Measurements from ENCODE around the gene TPCN2.

The TPCN2 gene

GRCh38 chr11:69167916-69168691 lies 119.4 kb downstream of the TPCN2 start:
- no peak overlapping the region for H3K14ac ChIP-seq (ENCODE audit: low read length in 2 of 2)
- H2BK12ac ChIP-seq (ENCODE audit: low read length in 2 of 2), result peak overlapping the region in 1 of 2 experiments; percentile 56
- H3K9me3 ChIP-seq (ENCODE audit: control insufficient read depth, low read length), result peaks cover 20% of the 10 kb centered on the region
- no peak overlapping the region for H4K91ac ChIP-seq (ENCODE audit: low read length)
- no peak overlapping the region for H2BK120ac ChIP-seq (ENCODE audit: low read depth, low read length)
- no peaks in the 10 kb centered on the region for H3K36me3 ChIP-seq (ENCODE audit: control insufficient read depth in 1 of 2, insufficient read depth in 2 of 2, low read depth in 1 of 2, low read length in 2 of 2)
- no peak overlapping the region for H2BK5ac ChIP-seq (ENCODE audit: low read depth, low read length, poor library complexity, severe bottlenecking)
- H3K23ac ChIP-seq (ENCODE audit: low read length in 2 of 2), result no peak overlapping the region
- peak; percentile 22 for DNase-seq
- H3K4ac ChIP-seq (ENCODE audit: low read depth in 1 of 2, low read length in 2 of 2), result no peak overlapping the region
- no peaks in the 10 kb centered on the region for H3K79me1 ChIP-seq (replicated peaks; ENCODE audit: low read length, poor library complexity, severe bottlenecking)
- H3K4me1 ChIP-seq (ENCODE audit: control insufficient read depth, insufficient read depth, low read depth, low read length), result peaks cover 14% of the 10 kb centered on the region
- H4K8ac ChIP-seq (ENCODE audit: low read length), result no peak overlapping the region
- H3K27me3 ChIP-seq (ENCODE audit: control insufficient read depth in 1 of 2, insufficient read depth in 1 of 2, low read length in 2 of 2), result peaks cover 22 to 35% of the 10 kb centered on the region in 2 experiments
- no peak overlapping the region for H2AK5ac ChIP-seq (ENCODE audit: low read length, severe bottlenecking)
- 73% methylated on average over 8 of the region's 9 CpGs for WGBS
- H3K9ac ChIP-seq (ENCODE audit: low read length), result no peak overlapping the region
- no peak overlapping the region for H3K18ac ChIP-seq (ENCODE audit: low read depth in 1 of 2, low read length in 2 of 2)
- no peak overlapping the region for H3K4me2 ChIP-seq (ENCODE audit: low read length, poor library complexity, severe bottlenecking)
- no peak overlapping the region for H2AFZ ChIP-seq (ENCODE audit: low read depth, low read length)
- no peak overlapping the region for H3K27ac ChIP-seq (ENCODE audit: low read length, poor library complexity, severe bottlenecking)
- H2BK15ac ChIP-seq (ENCODE audit: low read depth, poor library complexity, severe bottlenecking), result peak overlapping the region; percentile 12
- H3K4me3 ChIP-seq (ENCODE audit: insufficient read depth in 1 of 2, low read depth in 1 of 2, low read length in 2 of 2), result no peak overlapping the region

DNA sequence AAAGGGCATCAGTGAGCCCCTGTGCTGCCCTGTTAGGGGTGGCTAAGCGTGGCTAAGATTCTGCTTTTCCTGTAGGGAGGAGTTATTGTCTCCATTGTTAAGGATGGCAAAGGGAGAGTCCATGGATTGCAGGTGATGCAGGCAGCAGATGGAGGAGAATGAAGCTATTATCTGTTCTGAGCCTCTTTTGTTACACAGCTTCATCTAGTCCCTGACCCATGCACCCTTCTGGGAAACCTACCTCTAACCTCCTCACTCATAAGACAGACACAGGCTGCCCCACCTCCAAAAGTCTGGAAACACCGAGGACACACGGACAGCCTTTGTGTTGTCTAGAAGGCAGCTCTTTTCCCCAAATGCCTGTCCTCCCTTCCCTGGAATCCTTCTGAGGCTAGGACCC lies 120.7 kb downstream of the TPCN2 start:
- no peak overlapping the region for H2AK5ac ChIP-seq (ENCODE audit: low read length, severe bottlenecking)
- no peak overlapping the region for H3K14ac ChIP-seq (ENCODE audit: low read length in 2 of 2)
- no peak overlapping the region for H2BK12ac ChIP-seq (ENCODE audit: low read length in 2 of 2)
- H3K4me3 ChIP-seq (ENCODE audit: insufficient read depth in 1 of 2, low read depth in 1 of 2, low read length in 2 of 2), result no peak overlapping the region
- H2AFZ ChIP-seq (ENCODE audit: low read depth, low read length), result no peak overlapping the region
- no peak overlapping the region for H2BK120ac ChIP-seq (ENCODE audit: low read depth, low read length)
- no peak overlapping the region for H3K27ac ChIP-seq (ENCODE audit: low read length, poor library complexity, severe bottlenecking)
- no peak overlapping the region for H3K18ac ChIP-seq (ENCODE audit: low read depth in 1 of 2, low read length in 2 of 2)
- no peak overlapping the region for H3K9ac ChIP-seq (ENCODE audit: low read length)
- H3K9me3 ChIP-seq (ENCODE audit: control insufficient read depth, low read length), result peaks cover 12% of the 10 kb centered on the region
- peaks cover 14% of the 10 kb centered on the region for H3K4me1 ChIP-seq (ENCODE audit: control insufficient read depth, insufficient read depth, low read depth, low read length)
- no peak for DNase-seq
- no peak overlapping the region for H2BK5ac ChIP-seq (ENCODE audit: low read depth, low read length, poor library complexity, severe bottlenecking)
- 92% methylated on average over 3 of the region's 3 CpGs for WGBS
- no peaks in the 10 kb centered on the region for H3K36me3 ChIP-seq (ENCODE audit: control insufficient read depth in 1 of 2, insufficient read depth in 2 of 2, low read depth in 1 of 2, low read length in 2 of 2)
- H3K4ac ChIP-seq (ENCODE audit: low read depth in 1 of 2, low read length in 2 of 2), result no peak overlapping the region
- H4K91ac ChIP-seq (ENCODE audit: low read length), result no peak overlapping the region
- H2BK15ac ChIP-seq (ENCODE audit: low read depth, poor library complexity, severe bottlenecking), result no peak overlapping the region
- H3K27me3 ChIP-seq (ENCODE audit: control insufficient read depth in 1 of 2, insufficient read depth in 1 of 2, low read length in 2 of 2), result peaks cover 22 to 44% of the 10 kb centered on the region in 2 experiments
- H3K4me2 ChIP-seq (ENCODE audit: low read length, poor library complexity, severe bottlenecking), result no peak overlapping the region
- H3K79me1 ChIP-seq (replicated peaks; ENCODE audit: low read length, poor library complexity, severe bottlenecking), result no peaks in the 10 kb centered on the region
- H4K8ac ChIP-seq (ENCODE audit: low read length), result no peak overlapping the region
- no peak overlapping the region for H3K23ac ChIP-seq (ENCODE audit: low read length in 2 of 2)

GRCh38 chr11:69170704-69171103 lies 122.0 kb downstream of the TPCN2 start:
- H3K4me3 ChIP-seq (ENCODE audit: insufficient read depth in 1 of 2, low read depth in 1 of 2, low read length in 2 of 2), result no peak overlapping the region
- H4K8ac ChIP-seq (ENCODE audit: low read length), result no peak overlapping the region
- no peak overlapping the region for H2BK5ac ChIP-seq (ENCODE audit: low read depth, low read length, poor library complexity, severe bottlenecking)
- no peak overlapping the region for H2BK120ac ChIP-seq (ENCODE audit: low read depth, low read length)
- no peaks in the 10 kb centered on the region for H3K36me3 ChIP-seq (ENCODE audit: control insufficient read depth in 1 of 2, insufficient read depth in 2 of 2, low read depth in 1 of 2, low read length in 2 of 2)
- H3K27me3 ChIP-seq (ENCODE audit: control insufficient read depth in 1 of 2, insufficient read depth in 1 of 2, low read length in 2 of 2), result peaks cover 28 to 53% of the 10 kb centered on the region in 2 experiments
- no peak overlapping the region for H2BK12ac ChIP-seq (ENCODE audit: low read length in 2 of 2)
- no peak overlapping the region for H2AK5ac ChIP-seq (ENCODE audit: low read length, severe bottlenecking)
- no peak overlapping the region for H3K9ac ChIP-seq (ENCODE audit: low read length)
- H3K14ac ChIP-seq (ENCODE audit: low read length in 2 of 2), result no peak overlapping the region
- H4K91ac ChIP-seq (ENCODE audit: low read length), result no peak overlapping the region
- H3K79me1 ChIP-seq (replicated peaks; ENCODE audit: low read length, poor library complexity, severe bottlenecking), result no peaks in the 10 kb centered on the region
- H3K23ac ChIP-seq (ENCODE audit: low read length in 2 of 2), result no peak overlapping the region
- H3K18ac ChIP-seq (ENCODE audit: low read depth in 1 of 2, low read length in 2 of 2), result no peak overlapping the region
- no peak overlapping the region for H3K4me2 ChIP-seq (ENCODE audit: low read length, poor library complexity, severe bottlenecking)
- peaks cover 14% of the 10 kb centered on the region for H3K4me1 ChIP-seq (ENCODE audit: control insufficient read depth, insufficient read depth, low read depth, low read length)
- no peak for DNase-seq
- H3K27ac ChIP-seq (ENCODE audit: low read length, poor library complexity, severe bottlenecking), result no peak overlapping the region
- H2BK15ac ChIP-seq (ENCODE audit: low read depth, poor library complexity, severe bottlenecking), result no peak overlapping the region
- WGBS, result 87% methylated on average over 6 of the region's 6 CpGs
- no peak overlapping the region for H2AFZ ChIP-seq (ENCODE audit: low read depth, low read length)
- no peak overlapping the region for H3K4ac ChIP-seq (ENCODE audit: low read depth in 1 of 2, low read length in 2 of 2)
- H3K9me3 ChIP-seq (ENCODE audit: control insufficient read depth, low read length), result peaks cover 19% of the 10 kb centered on the region

DNA sequence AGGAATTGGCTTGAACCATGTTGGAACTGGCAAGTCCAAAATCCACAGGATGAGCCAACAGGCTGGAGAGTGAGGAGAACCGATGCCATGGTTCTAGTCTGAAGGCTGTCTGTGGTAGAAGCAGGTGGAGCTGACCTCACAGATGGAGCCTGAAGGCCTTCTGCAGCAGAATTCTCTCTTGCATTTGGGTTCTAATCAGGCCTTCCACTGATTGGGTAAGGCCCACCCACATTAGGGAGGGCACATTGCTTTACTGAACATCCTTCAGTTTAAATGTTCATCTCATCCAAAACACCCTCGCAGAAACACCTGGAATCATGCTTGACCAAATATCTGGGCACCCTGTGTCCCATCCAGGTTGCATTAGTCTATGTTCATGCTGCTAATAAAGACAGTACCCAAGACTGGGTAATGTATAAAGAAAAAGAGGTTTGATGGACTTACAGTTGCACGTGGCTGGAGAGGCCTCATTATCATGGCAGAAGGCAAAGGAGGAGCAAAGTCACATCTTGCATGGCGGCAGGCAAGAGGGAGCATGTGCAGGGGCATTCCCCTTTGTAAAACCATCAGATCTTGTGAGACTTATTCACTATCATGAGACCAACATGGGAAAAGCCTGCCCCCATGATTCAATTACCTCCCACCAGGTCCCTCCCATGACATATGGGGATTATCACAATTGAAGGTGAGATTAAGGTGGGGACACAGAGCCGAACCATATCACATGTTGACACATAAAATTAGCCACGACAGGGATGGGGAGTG lies 122.9 kb downstream of the TPCN2 start:
- Histone ChIP-seq H2AFZ (ENCODE audit: low read depth, low read length) (no peak overlapping the region), H3K9me3 (ENCODE audit: control insufficient read depth, low read length) (peaks cover 21% of the 10 kb centered on the region), H2BK120ac (ENCODE audit: low read depth, low read length) (no peak overlapping the region), H4K8ac (ENCODE audit: low read length) (no peak overlapping the region), H2BK15ac (ENCODE audit: low read depth, poor library complexity, severe bottlenecking) (no peak overlapping the region), H3K9ac (ENCODE audit: low read length) (no peak overlapping the region), H2BK5ac (ENCODE audit: low read depth, low read length, poor library complexity, severe bottlenecking) (no peak overlapping the region), H3K4me1 (ENCODE audit: control insufficient read depth, insufficient read depth, low read depth, low read length) (peaks cover 7% of the 10 kb centered on the region), H3K27ac (ENCODE audit: low read length, poor library complexity, severe bottlenecking) (no peak overlapping the region), H3K36me3 (ENCODE audit: control insufficient read depth in 1 of 2, insufficient read depth in 2 of 2, low read depth in 1 of 2, low read length in 2 of 2) (no peaks in the 10 kb centered on the region), H3K4me2 (ENCODE audit: low read length, poor library complexity, severe bottlenecking) (no peak overlapping the region), H3K4ac (ENCODE audit: low read depth in 1 of 2, low read length in 2 of 2) (no peak overlapping the region), H3K18ac (ENCODE audit: low read depth in 1 of 2, low read length in 2 of 2) (no peak overlapping the region), H3K79me1 (replicated peaks; ENCODE audit: low read length, poor library complexity, severe bottlenecking) (no peaks in the 10 kb centered on the region), H3K4me3 (ENCODE audit: insufficient read depth in 1 of 2, low read depth in 1 of 2, low read length in 2 of 2) (no peak overlapping the region), H3K14ac (ENCODE audit: low read length in 2 of 2) (no peak overlapping the region), H4K91ac (ENCODE audit: low read length) (no peak overlapping the region), H2AK5ac (ENCODE audit: low read length, severe bottlenecking) (no peak overlapping the region), H2BK12ac (ENCODE audit: low read length in 2 of 2) (no peak overlapping the region), H3K23ac (ENCODE audit: low read length in 2 of 2) (no peak overlapping the region), H3K27me3 (ENCODE audit: control insufficient read depth in 1 of 2, insufficient read depth in 1 of 2, low read length in 2 of 2) (peaks cover 28 to 53% of the 10 kb centered on the region in 2 experiments)
- WGBS, result 88% methylated on average over 4 of the region's 6 CpGs
- no peak for DNase-seq
